ENCODE results near the gene MIEN1. TPM values are rescaled to one million over a fixed set of nuclear protein-coding genes. Genes with fewer than 3 reads are reported as not detected.
A peak's percentile ranks its signal among the peaks of the same experiment; 100 is the strongest.

Gene MIEN1
- total and polyA plus RNA-seq, 2 of the 13 experiments (the other 11 are each of a cell fraction or from before 2014, with no cell fraction given), result 40.6 to 56.6 TPM

DNA sequence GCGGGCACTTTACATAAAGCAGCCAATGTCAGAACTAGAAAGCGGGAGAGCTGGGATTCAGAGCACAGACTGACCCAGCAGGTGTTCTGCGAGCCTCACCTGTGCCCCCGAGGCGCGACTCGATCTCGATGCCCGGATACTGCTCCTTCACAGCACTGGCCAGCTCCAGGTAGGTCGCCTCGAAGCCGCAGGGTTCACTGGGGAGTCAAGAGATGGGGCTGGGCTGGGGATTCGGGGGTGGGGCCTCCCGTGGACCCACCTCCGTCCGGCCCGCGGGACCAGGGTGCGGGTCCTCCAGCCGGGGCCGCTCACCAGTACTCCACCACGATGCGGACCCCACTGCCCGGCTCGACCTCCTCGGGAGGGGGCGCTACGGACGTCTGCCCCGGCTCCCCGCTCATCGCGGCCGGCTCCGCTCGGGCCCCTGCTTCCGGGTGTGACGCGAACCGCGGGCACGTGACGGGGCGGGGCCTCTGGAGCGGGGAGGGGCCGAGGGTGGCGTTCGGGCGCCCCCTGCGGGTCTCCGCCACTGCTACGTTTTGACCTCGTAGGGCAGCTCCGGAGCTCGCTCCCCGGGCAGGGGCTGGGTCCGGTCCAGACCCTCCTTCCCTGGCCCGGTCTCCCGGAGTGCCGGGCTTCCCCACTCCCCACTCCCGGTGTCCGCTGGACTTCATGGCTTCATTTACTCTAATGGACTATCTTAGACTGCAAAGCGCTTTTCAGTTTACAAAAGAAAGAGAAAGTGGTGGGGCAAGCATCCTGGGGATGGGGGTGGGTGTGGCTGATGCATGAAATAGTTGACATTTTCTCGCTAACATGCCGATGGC is at the start of gene MIEN1 (continued):
- TF ChIP-seq SKIL (CRISPR knock-in tag; IDR thresholded peaks at IDR 0.05; ENCODE audit: borderline replicate concordance) (0 out of 2 replicates have a peak, but pooled peaks have one; percentile 9), SKI (IDR thresholded peaks at IDR 0.05; ENCODE audit: partially characterized antibody) (peak; percentile 52), SNAPC2 (CRISPR knock-in tag; IDR thresholded peaks at IDR 0.05) (peak; percentile 86), ZNF782 (CRISPR knock-in tag; IDR thresholded peaks at IDR 0.05; ENCODE audit: borderline replicate concordance) (no peak; the same call in 1 of the 2 replicates), DMTF1 (CRISPR knock-in tag; IDR thresholded peaks at IDR 0.05) (no peak), THYN1 (CRISPR knock-in tag; IDR thresholded peaks at IDR 0.05; ENCODE audit: borderline replicate concordance, low read depth) (peak; percentile 89; the same call in 1 of the 2 replicates), ZBTB42 (CRISPR knock-in tag; IDR thresholded peaks at IDR 0.05) (0 out of 2 replicates have a peak, but pooled peaks have one; percentile 31), PHF20 (CRISPR knock-in tag; IDR thresholded peaks at IDR 0.05) (peak; percentile 86), STAG1 (CRISPR knock-in tag; IDR thresholded peaks at IDR 0.05) (peak; percentile 83), NFIC (IDR thresholded peaks at IDR 0.05; ENCODE audit: low read length) (no peak), ZNF333 (CRISPR knock-in tag; IDR thresholded peaks at IDR 0.05; ENCODE audit: borderline replicate concordance) (no peak), ZNF563 (CRISPR knock-in tag; IDR thresholded peaks at IDR 0.05) (peak; percentile 74)
- TF ChIP-seq, protein P1, sequence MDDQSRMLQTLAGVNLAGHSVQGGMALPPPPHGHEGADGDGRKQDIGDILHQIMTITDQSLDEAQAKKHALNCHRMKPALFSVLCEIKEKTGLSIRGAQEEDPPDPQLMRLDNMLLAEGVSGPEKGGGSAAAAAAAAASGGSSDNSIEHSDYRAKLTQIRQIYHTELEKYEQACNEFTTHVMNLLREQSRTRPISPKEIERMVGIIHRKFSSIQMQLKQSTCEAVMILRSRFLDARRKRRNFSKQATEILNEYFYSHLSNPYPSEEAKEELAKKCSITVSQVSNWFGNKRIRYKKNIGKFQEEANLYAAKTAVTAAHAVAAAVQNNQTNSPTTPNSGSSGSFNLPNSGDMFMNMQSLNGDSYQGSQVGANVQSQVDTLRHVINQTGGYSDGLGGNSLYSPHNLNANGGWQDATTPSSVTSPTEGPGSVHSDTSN (CRISPR knock-in tag; IDR thresholded peaks at IDR 0.05; ENCODE audit: borderline replicate concordance), result no peak
- TF ChIP-seq, protein P2, sequence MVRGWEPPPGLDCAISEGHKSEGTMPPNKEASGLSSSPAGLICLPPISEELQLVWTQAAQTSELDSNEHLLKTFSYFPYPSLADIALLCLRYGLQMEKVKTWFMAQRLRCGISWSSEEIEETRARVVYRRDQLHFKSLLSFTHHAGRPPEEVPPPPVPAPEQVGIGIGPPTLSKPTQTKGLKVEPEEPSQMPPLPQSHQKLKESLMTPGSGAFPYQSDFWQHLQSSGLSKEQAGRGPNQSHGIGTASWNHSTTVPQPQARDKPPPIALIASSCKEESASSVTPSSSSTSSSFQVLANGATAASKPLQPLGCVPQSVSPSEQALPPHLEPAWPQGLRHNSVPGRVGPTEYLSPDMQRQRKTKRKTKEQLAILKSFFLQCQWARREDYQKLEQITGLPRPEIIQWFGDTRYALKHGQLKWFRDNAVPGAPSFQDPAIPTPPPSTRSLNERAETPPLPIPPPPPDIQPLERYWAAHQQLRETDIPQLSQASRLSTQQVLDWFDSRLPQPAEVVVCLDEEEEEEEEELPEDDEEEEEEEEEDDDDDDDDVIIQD (CRISPR knock-in tag; IDR thresholded peaks at IDR 0.05; ENCODE audit: low read depth), result peak; percentile 88
- TF ChIP-seq, protein P3, sequence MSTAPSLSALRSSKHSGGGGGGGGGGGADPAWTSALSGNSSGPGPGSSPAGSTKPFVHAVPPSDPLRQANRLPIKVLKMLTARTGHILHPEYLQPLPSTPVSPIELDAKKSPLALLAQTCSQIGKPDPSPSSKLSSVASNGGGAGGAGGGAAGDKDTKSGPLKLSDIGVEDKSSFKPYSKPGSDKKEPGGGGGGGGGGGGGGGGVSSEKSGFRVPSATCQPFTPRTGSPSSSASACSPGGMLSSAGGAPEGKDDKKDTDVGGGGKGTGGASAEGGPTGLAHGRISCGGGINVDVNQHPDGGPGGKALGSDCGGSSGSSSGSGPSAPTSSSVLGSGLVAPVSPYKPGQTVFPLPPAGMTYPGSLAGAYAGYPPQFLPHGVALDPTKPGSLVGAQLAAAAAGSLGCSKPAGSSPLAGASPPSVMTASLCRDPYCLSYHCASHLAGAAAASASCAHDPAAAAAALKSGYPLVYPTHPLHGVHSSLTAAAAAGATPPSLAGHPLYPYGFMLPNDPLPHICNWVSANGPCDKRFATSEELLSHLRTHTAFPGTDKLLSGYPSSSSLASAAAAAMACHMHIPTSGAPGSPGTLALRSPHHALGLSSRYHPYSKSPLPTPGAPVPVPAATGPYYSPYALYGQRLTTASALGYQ (CRISPR knock-in tag; IDR thresholded peaks at IDR 0.05), result peak; percentile 79; the same call in 1 of the 2 replicates
- TF ChIP-seq, protein P4, sequence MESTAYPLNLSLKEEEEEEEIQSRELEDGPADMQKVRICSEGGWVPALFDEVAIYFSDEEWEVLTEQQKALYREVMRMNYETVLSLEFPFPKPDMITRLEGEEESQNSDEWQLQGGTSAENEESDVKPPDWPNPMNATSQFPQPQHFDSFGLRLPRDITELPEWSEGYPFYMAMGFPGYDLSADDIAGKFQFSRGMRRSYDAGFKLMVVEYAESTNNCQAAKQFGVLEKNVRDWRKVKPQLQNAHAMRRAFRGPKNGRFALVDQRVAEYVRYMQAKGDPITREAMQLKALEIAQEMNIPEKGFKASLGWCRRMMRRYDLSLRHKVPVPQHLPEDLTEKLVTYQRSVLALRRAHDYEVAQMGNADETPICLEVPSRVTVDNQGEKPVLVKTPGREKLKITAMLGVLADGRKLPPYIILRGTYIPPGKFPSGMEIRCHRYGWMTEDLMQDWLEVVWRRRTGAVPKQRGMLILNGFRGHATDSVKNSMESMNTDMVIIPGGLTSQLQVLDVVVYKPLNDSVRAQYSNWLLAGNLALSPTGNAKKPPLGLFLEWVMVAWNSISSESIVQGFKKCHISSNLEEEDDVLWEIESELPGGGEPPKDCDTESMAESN (CRISPR knock-in tag; conservative IDR thresholded peaks at IDR 0.05), result peak; percentile 66; the same call in 1 of the 2 replicates

All from HepG2 (cell line).